Adipocyte (in vitro differentiated cells): ENCODE results near the gene UQCRQ.

ENCODE experiments used
- DNase-seq: peaks from one replicate; pipeline ENCODE4 v3.0.0-alpha.2; 2015; ENCODE audit warnings: low read depth
- H3K27me3 ChIP-seq: replicated peaks from 2 replicates; pipeline ENCODE4 v1.7.0; 2013; ENCODE audit warnings: mild to moderate bottlenecking, low read length, moderate library complexity; ENCODE audit not compliant: control insufficient read depth, insufficient read depth
- H3K36me3 ChIP-seq: 2 replicates; pipeline ENCODE4 v1.7.0; 2013; ENCODE audit warnings: low read length, mild to moderate bottlenecking, moderate library complexity; ENCODE audit not compliant: control insufficient read depth, insufficient read depth, severe bottlenecking
- H3K4me1 ChIP-seq: 2 replicates; pipeline ENCODE4 v1.7.0; 2013; ENCODE audit warnings: mild to moderate bottlenecking, low read length, moderate library complexity; ENCODE audit not compliant: control insufficient read depth, insufficient read depth
- H3K4me3 ChIP-seq: 2 replicates; pipeline ENCODE4 v1.7.0; 2013; ENCODE audit warnings: mild to moderate bottlenecking, low read length, moderate library complexity
- H3K9ac ChIP-seq: 2 replicates; pipeline ENCODE4 v1.7.0; 2013; ENCODE audit warnings: mild to moderate bottlenecking, low read length, moderate library complexity
- H3K9me3 ChIP-seq: 2 replicates; pipeline ENCODE4 v1.7.0; 2013; ENCODE audit warnings: mild to moderate bottlenecking, low read length, moderate library complexity; ENCODE audit not compliant: control insufficient read depth

UQCRQ gene

DNA sequence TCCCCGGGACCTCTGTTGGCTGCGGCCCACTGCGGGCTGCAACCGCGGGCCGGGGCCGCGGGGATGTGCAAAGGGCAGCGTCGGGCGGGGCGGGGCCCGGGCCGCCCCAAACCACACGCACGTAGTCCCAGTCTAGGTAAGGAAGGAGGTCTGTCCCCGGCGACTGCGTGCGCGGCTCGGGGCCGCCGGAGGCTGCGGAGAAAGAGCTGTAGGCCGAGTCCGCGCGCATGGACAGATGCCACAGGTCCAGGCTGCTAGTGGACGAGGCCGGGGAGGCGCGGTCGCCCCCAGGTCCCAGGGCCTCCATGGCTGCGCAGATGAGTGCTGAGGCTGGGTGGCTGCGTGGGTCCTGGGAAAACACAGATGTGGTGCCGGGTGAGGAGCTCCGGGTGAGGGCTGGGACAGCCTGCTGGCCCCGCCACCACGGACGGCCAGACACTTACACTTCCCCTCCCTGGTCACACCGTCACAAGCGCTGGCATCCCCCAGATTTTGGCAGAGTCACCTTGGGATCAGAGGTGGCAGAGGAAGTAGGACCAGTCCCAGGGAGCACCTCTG lies 40.5 kb upstream of the UQCRQ start:
- no peaks in the 10 kb centered on the region for H3K27me3 ChIP-seq
- H3K4me3 ChIP-seq = no peak overlapping the region
- DNase-seq = no peak
- peaks cover 8% of the 10 kb centered on the region for H3K4me1 ChIP-seq
- peaks cover 6% of the 10 kb centered on the region for H3K36me3 ChIP-seq
- no peaks in the 10 kb centered on the region for H3K9me3 ChIP-seq
- no peak overlapping the region for H3K9ac ChIP-seq

DNA sequence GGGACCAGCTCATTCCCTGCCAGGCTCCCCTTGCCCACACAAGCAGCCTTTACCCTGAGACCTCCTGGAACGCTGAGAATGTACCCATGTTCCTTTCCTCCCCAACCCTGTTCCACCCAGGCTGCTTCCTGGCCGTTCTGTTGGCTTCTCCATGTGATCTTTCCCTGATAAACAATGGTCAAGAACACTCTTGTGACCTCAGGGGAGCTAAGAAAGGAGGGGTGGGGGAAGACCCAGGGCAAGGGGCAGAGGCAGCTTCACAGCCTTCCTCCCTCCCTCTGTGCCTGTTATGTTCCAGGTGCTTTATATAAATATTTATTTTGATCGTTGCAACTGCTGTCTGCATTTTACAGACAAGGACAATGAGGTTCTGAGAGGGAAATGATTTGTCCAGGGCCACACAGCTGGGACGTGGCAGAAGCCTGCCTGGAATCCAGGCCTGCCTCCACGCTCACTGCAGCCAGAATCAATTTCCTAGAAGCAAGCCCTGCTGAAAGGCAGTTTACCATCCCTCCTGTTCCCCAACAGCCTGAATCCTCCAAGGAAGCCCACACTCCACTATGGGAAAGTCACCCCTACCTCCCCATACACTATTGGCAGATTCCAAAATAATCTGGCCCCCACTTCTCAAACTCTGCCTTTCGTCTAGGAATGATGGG lies 39.9 kb upstream of the UQCRQ start:
- no peak for DNase-seq
- Histone ChIP-seq H3K27me3 (no peaks in the 10 kb centered on the region), H3K4me3 (no peak overlapping the region), H3K9me3 (no peaks in the 10 kb centered on the region), H3K4me1 (peaks cover 8% of the 10 kb centered on the region), H3K9ac (no peak overlapping the region), H3K36me3 (peaks cover 6% of the 10 kb centered on the region)

DNA sequence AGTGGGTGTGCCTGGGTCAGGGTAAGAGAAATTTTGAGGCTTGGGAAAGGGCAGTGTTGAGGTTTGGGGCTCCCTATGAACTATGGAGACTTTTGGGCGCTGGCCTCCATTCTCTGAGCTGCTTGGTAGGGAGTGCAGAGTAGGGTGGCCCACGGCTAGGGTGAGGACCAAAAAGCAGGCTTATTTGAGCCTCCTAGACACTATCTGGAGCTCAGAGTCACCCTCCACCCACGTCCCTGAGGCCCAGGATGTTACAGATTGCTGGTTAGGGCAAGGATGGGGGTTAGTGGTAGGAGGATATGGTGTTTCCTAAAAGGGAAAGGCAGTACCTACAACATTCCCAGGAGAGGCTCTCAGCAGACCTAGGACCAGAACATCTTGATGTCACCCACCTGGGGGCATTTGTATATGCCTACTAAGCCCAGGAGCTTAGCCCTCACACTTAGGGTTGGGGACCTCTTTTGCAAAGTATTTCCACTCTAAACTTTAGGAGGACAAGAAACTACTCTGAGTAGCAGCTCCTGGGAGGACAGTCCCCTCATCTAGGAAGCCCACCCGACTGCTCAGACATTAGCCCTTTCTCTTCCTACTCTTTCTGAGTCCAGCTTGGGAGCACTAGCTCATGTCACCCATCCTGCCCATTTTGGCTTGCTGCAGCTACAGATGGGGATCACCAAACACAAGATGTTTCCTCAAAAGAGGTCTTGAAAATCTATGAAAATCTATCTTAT lies 38.3 kb upstream of the UQCRQ start:
- Histone ChIP-seq H3K36me3 (peaks cover 6% of the 10 kb centered on the region), H3K9ac (no peak overlapping the region), H3K4me1 (peaks cover 7% of the 10 kb centered on the region), H3K27me3 (no peaks in the 10 kb centered on the region), H3K9me3 (no peaks in the 10 kb centered on the region), H3K4me3 (no peak overlapping the region)
- DNase-seq = no peak

DNA sequence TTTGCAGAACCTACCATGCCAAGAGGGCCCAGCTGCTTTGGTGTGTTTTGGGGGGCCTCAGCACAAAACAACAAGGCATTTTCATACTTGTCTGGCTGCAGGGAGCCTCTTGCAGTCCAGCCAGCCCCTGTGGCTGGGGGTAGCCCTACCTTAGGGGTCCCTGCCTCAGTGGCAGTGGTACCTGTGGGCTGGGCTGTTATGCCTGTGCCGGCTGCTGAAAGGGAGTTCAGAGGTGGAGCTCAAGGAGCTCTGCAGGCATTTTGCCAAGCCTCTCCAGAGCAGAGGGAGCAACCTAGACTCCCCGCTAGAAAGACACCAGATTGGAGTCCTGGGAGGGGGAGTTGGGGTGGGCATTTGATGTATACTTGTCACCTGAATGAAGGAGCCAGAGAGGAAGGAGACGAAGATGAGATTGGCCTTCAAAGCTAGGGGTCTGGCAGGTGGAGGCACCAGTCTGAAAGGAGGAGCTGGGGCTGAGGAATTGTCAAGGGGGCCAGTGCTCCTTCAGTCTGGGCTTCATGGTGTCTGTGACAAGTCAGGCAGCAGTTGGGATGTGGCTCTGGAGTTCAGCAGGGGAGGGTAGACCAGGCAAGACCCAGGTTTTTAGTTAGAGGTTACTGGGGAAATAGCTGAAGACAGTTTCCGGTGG lies 37.5 kb upstream of the UQCRQ start:
- H3K27me3 ChIP-seq = no peaks in the 10 kb centered on the region
- H3K4me1 ChIP-seq = peaks cover 7% of the 10 kb centered on the region
- no peak overlapping the region for H3K4me3 ChIP-seq
- no peaks in the 10 kb centered on the region for H3K9me3 ChIP-seq
- peak overlapping the region; percentile 86 for H3K9ac ChIP-seq
- no peak for DNase-seq
- H3K36me3 ChIP-seq = peaks cover 6% of the 10 kb centered on the region

DNA sequence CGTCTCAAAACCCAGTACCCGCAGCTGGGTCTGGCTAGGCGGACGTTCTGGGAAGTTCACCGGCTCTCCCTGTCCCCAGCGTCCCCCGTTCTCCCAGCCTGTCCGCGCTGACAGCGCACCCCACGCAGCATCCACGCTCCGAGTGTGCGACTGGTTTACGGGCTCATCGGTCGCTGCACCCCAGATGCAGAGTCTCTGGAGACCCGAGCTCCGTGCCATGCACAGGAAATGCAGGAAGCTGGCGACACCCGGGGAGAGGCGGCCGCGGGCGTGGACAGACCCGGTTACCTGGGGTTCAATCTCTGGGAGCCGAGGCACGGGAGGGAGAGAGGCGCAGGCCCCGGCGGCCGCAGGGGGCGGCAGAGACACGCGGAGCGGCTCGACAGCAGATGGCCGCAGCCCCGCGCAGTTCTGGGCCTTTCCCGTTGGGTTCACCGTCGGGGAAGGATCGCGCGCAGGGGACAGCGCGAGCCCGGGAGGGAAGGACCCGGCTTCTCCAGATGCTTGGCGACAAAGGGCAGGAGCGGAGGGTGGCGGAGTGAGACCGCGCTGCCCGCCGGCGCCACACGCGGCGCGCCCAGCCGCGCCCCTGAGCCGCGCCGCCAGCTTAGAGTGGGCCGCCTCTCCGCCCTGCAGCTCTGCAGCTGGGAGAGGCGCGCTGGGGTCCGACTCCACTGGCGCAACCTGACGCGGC lies 36.6 kb upstream of the UQCRQ start:
- peak; percentile 91 for DNase-seq
- Histone ChIP-seq H3K4me1 (peaks cover 7% of the 10 kb centered on the region), H3K9me3 (no peaks in the 10 kb centered on the region), H3K9ac (peak overlapping the region; percentile 86), H3K27me3 (no peaks in the 10 kb centered on the region), H3K4me3 (peak overlapping the region; percentile 86), H3K36me3 (peaks cover 2% of the 10 kb centered on the region)

DNA sequence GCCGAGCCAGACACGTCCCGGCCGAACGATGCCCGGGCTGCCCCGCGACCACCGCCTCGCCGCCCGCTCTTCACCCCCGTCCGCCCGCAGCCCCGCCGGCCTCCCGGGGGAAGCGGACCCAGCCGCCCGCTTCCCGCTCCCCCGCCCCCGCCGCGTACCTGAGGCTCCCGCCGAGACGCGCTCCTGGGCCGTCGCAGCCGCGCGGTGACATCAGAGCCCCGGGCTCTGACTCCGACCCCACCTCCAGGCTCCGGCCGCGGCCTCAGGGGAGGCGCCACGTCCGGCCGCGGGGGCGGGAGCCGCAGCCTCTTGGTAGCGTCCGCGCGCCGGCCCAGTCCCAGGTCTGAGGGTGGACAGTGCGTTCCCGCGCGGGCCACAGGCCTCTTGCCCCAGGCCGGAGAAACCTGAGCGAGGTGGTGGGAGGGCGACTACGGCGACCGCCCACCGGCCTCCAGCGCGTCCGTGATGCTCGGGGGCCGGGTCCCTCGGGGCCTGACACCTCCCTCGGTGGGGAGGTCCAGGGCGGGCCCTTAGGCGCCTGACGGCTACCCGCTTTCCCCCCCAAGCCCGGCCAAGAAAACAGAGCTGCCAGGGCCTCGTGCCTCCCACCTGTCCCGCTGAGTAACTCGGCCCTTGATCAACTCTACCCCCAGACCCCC lies 35.9 kb upstream of the UQCRQ start, which contains the start of gene SHROOM1:
SHROOM1 (minus strand) TSS at position 212 of the 659 bp plus-strand sequence. CDS start 4,507 bp downstream, outside the sequence.
- Histone ChIP-seq H3K9me3 (no peaks in the 10 kb centered on the region), H3K36me3 (no peaks in the 10 kb centered on the region), H3K4me3 (peak within 1 kb of the TSS; percentile 86), H3K9ac (peak within 1 kb of the TSS; percentile 86), H3K4me1 (peaks cover 7% of the 10 kb centered on the region), H3K27me3 (no peaks in the 10 kb centered on the region)
- peak; percentile 75 for DNase-seq

DNA sequence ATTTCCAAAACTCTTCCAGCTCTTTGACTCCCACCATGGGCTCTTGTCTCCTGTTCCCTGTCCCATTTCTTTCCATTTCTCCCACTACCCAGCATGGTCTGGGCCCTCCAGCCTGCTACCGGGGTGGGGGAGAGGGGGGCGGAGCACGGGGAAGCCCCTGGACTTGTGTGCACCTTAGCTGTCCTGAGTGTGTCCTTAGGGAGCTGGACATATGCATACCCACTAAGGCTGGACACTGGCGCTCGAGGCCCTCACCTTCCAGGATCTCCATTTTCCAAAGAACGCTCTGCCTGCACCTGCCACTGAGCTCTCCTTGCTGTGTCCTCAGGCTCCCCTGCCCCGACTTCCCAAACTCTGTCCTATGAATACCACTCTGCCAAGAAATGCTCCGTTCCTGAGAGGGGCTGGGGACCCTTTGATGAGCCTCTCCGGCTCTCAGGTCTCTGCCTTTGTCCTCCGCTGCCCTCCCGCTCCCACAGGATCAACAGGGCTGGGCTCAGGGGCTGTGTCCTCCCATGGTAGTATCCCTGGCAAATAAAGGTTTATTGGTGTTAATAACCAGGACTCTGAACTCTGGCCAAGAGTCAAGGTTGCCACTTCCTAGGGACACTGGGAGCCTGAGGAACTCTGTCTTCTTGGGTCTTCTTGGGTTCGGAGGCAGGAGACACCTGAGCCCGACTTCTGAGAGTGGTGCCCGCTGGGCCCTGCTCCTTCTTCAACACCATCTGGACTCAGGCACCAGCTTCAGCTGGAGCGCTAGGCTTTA lies 35.2 kb upstream of the UQCRQ start:
- Histone ChIP-seq H3K4me1 (peaks cover 7% of the 10 kb centered on the region), H3K27me3 (no peaks in the 10 kb centered on the region), H3K9ac (peak overlapping the region; percentile 86), H3K36me3 (no peaks in the 10 kb centered on the region), H3K4me3 (peak overlapping the region; percentile 86), H3K9me3 (no peaks in the 10 kb centered on the region)
- DNase-seq = no peak

DNA sequence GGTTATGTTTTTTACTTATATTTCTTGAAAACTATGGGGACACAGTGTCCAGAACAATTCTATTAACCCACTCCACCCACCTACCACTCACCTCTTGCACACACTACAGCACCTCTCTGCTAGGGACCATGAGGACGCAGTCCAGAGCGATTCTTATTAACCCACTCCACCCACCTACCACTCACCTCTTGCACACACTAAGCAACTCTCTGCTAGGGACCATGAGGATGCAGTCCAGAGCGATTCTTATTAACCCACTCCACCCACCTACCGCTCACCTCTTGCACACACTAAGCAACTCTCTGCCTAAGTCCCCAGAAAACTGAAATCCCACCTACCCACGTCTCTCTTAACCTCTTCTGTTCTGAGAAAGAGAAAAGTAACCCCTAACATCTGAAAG lies 33.8 kb upstream of the UQCRQ start:
- Histone ChIP-seq H3K9me3 (no peaks in the 10 kb centered on the region), H3K4me1 (peaks cover 7% of the 10 kb centered on the region), H3K27me3 (no peaks in the 10 kb centered on the region), H3K4me3 (no peak overlapping the region), H3K36me3 (no peaks in the 10 kb centered on the region), H3K9ac (no peak overlapping the region)
- DNase-seq = no peak

DNA sequence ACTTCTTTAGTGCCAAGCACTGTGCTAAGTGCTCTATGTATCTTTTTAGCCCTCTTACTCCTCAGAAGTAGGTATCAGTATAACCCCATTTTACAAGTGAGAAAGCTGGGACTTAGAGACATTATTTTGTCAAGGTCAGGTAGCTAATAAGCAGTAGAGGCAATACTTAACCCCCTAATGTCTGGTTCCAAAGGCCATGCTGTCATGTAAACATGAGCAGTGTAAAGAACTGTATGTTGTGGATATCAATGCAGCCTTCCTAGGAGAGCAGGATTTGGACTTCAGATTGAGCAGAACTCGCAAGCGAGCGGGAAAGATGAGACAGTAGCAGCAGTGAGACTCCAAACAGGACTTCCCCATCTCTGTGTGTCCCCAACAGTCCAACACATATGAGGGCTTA lies 32.4 kb upstream of the UQCRQ start:
- Histone ChIP-seq H3K4me3 (no peak overlapping the region), H3K36me3 (no peaks in the 10 kb centered on the region), H3K27me3 (no peaks in the 10 kb centered on the region), H3K9me3 (no peaks in the 10 kb centered on the region), H3K4me1 (peaks cover 12% of the 10 kb centered on the region), H3K9ac (no peak overlapping the region)
- no peak for DNase-seq

DNA sequence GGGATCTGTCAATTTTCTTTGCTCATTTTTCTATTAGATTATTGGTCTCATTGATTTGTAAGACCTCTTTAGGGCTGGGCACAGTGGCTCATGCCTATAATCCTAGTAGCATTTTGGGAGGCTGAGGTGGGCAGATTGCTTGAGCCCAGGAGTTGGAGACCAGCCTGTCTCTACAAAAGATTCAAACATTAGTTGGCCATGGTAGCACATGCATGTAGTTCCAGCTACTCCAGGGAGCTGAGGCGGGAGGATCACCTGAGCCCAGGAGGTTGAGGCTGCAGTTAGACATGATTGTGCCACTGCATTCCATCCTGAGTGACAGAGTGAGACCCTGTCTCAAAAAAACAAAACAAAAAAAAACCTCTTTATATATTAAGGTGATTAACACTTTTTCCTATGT lies 29.6 kb upstream of the UQCRQ start:
- Histone ChIP-seq H3K4me3 (no peak overlapping the region), H3K4me1 (peaks cover 31% of the 10 kb centered on the region), H3K9me3 (no peaks in the 10 kb centered on the region), H3K36me3 (no peaks in the 10 kb centered on the region), H3K9ac (no peak overlapping the region), H3K27me3 (no peaks in the 10 kb centered on the region)
- DNase-seq = no peak
